ENCODE data around the gene LARGE1.

DNA sequence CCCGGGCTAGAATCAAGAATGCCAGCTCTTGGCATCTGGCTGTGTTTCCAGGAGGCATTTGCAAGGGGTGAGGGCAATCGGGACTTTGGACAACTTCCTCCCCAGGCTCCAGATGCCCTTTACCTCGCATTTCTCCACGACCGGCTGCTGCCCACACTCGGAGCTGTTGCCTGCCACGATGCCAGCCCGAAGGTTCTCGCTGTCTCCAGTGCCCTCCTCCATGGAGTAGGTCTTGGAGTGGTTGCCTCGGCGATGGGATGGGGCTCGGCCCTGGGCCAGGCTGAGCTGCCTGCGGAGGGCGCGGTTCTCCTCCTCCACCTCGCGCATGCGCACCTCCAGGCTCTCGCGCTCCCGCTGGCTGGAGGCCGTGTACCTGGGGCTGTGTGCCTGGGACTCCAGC is 270.0 kb downstream of the LARGE1 start:
- TF ChIP-seq, protein P1, sequence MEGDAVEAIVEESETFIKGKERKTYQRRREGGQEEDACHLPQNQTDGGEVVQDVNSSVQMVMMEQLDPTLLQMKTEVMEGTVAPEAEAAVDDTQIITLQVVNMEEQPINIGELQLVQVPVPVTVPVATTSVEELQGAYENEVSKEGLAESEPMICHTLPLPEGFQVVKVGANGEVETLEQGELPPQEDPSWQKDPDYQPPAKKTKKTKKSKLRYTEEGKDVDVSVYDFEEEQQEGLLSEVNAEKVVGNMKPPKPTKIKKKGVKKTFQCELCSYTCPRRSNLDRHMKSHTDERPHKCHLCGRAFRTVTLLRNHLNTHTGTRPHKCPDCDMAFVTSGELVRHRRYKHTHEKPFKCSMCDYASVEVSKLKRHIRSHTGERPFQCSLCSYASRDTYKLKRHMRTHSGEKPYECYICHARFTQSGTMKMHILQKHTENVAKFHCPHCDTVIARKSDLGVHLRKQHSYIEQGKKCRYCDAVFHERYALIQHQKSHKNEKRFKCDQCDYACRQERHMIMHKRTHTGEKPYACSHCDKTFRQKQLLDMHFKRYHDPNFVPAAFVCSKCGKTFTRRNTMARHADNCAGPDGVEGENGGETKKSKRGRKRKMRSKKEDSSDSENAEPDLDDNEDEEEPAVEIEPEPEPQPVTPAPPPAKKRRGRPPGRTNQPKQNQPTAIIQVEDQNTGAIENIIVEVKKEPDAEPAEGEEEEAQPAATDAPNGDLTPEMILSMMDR (IDR thresholded peaks at IDR 0.05): no peak
- TF ChIP-seq POLR2A (IDR thresholded peaks at IDR 0.05): no peak
